HG03378 (cell line): Measurements from ENCODE around the gene OSER1.

Source experiments
- ATAC-seq: cut with Tn5 transposase; IDR thresholded peaks from one replicate; pipeline ENCODE4 v1.9.1; 2021; ENCODE audit warnings: mild to moderate bottlenecking, moderate library complexity; ENCODE audit not compliant: unreplicated experiment

Gene OSER1

DNA sequence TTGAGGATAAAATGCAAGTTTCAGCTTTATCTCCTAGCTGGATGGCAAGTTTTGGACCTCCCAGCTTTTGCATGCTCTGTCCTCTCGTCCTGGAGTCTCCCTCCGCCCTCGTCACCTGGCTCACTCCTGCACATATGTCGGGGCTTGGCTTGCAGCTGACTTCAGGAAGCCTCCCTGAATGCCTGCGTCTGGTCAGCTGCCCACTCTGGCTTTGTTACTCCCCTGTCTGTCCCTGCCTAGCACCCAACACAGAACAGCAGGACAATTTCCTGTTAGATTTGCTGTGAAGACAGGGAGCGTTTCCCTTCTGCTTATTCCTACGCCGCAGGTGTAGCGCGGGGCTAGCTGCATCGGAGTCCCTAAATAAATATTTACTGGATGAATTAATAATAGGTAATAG, 29.0 kb downstream of the OSER1 start:
- ATAC-seq, result no peak

- no peak for ATAC-seq
These were observed 29.8 kb downstream of the OSER1 start for GRCh38 chr20:44180814-44181213.

GRCh38 chr20:44176833-44177534, 33.6 kb downstream of the OSER1 start:
- no peak for ATAC-seq

- ATAC-seq, result no peak
These were observed 35.4 kb downstream of the OSER1 start for GRCh38 chr20:44174996-44175765.

DNA sequence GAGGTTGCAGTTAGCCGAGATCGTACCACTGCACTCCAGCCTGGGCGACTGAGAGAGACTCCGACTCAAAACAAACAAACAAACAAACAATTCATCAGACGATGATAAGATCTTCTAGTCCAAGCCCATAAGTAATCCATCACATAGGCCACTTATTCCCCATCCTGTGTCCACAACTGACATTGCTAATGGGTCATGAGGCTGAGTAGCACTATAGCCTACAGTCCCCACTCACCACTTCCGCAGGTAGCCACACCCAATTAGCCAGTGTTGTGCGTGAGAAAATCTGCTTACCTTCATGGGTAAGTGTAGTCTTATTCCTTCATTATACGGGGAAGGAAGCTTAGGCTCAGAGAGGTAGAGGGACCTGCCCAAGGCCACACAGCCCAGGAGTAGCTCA, 36.7 kb downstream of the OSER1 start:
- ATAC-seq, result no peak

GRCh38 chr20:44173116-44173515, 37.5 kb downstream of the OSER1 start:
- no peak for ATAC-seq

- no peak for ATAC-seq
These were observed 38.0 kb downstream of the OSER1 start for GRCh38 chr20:44172572-44172950.

- ATAC-seq, result no peak
These were observed 38.6 kb downstream of the OSER1 start for GRCh38 chr20:44171775-44172571.

DNA sequence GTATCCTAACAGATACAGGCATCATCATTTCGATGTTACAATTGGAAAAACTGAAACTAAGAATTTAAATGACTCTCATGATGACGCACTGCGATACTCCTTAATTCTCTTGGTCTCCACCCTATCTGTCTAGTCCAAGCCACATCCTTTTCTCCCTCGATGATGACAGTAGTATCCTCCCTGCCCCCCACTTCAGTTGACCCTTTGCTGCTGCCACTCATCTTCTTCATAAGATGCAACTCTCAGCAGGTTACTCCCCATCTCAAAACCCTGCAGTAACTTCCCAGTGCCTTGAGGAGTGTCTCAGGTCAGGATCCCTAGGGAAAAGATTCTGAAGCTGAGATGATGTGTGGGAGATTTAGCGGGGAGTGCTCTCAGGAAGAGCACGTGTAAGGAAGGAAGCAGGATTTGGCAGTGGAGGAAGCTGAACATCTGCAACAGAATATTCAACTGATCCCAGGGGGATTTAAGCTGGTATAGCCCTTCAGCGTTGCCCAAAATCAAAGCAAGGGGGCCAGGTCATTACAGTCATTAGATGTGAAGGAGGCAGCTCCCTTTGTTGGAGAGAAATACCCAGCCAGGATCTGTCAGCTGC, 39.7 kb downstream of the OSER1 start:
- ATAC-seq, result no peak

DNA sequence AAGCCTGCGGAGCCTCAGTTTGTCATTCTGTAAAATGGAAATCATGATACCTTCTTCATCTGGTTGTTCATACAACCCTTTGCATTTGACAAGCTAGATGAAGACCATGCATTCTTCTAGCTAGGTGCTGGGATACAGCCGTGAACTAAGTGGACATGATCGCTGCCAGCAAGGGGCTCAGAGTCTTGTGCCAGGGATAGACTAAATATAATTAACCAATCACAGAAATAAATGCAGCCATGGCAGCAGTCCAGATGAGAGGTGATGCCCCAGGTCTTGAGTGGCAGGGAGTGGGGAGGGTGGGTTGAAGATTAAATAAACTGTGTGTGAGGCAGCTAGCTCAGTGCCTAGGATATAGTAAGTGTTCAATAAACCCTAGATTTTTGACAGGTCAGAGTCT, 42.8 kb downstream of the OSER1 start:
- no peak for ATAC-seq

GRCh38 chr20:44166477-44166876, 44.1 kb downstream of the OSER1 start:
- ATAC-seq, result no peak

- no peak for ATAC-seq
These were observed 44.6 kb downstream of the OSER1 start for GRCh38 chr20:44166008-44166407.

GRCh38 chr20:44160133-44160532, 50.4 kb downstream of the OSER1 start:
- ATAC-seq, result no peak

DNA sequence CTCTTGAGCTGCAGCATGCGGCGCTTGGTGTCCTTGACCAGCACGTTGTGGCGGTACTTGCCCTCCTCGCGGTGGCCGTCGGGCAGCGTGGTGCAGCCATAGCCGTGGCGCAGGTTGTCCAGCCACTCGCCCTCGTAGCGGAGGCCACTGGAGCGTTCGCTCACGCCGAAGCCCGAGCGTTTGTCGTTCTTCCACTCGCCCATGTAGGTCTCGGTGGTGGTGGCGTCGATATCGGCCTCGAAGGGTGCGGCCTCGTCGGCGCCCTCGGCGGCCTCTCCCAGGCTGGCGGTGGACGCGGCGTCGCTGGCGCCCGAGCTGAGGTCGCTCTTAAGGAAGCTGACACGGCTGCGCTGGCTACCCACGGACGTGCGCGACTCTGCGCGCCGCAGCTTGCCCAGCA, 50.9 kb downstream of the OSER1 start:
- no peak for ATAC-seq

DNA sequence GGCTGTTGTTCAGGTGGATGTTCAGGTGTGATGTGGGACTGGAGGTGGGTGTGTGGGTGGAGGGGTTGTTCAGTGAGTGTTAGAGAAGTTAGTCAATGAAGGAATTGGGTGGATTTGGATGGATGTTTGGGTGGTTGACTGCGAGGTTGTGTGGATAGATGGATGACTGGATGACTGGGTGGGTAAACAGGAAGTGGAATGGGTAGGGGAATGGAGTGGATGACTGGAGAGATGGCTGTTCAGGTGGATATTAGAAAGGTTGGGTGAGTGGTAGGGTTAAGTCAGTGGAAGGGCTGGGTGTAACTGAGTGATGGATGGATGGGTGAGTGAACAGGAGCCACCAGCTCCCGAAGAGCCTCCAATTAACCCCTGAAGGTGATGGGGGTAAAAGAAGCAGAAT, 51.4 kb downstream of the OSER1 start:
- ATAC-seq, result no peak

- ATAC-seq, result no peak
These were observed 53.5 kb downstream of the OSER1 start for GRCh38 chr20:44157061-44157460.

DNA sequence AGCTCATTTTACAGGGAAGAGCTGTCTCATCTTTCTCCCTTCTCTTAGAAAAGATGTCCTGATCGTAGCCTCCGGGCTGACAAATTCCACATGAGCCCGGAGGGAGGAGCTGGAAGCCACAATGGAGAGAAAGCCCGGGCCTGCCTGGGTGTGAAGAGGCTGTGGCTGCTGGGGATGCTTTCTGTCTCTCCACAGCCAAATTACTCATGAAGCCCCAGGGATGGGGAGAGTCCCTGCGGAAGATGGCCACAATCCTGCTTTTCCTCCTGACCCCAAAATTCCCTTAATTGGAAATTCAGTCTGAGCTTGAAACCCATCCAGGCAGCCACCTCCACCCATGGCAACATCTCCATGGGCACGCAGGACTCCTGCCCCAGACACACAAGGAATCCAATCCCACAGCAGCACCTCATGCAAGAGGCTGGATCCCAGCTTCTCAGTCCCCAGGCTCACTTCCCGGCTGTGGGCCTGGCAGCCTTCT, 56.0 kb downstream of the OSER1 start:
- ATAC-seq, result no peak

DNA sequence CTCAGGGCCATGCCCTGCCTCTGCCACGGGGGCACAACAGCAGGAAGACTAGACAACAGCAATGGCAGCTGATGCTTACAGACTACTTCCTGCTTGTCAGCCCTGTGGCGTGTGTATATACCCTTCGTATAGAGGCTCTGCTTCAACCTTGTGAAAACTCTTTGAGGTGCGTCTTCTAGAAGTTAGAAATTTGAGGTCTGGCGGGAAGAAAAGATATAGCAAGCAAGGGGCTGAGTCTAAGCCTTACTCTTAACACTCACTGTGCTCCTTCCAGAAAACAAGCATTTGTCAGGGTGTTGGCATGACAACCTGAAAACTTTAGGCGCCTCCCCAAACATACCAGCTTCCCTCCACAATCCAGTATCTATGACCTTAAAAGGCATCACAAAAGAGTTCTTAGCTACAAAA, 56.9 kb downstream of the OSER1 start:
- no peak for ATAC-seq

- ATAC-seq, result no peak
These were observed 58.8 kb downstream of the OSER1 start for GRCh38 chr20:44151621-44152416.

DNA sequence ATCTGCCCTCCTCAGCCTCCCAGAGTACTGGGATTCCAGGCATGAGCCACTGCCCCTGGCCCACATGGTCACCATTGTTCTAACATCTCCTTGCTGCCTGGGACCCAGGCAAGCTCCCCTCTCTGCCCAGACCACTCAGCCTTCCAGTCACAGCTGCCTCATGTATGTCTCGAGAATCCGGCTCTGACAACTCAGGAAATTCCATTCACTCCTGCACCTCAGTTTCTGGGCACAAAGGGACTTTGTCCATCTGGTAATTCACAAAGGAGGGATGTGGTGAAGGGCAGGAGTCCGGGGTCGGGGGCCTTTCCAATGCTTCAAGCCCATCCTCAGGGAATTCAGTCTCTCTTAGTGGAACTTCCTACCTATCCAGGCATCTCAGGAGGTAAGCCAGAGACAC, 64.3 kb downstream of the OSER1 start:
- ATAC-seq, result no peak
